HCT116 (cell line): ENCODE measurements around the gene MACC1.

Experiments used
- CBX3 ChIP-seq: IDR thresholded peaks from 2 replicates; pipeline ENCODE4 v1.6.1; 2012; ENCODE audit warnings: low read depth
- CTCF ChIP-seq, 3 experiments: fragments of 200-600 bp in 1 of 3; sonication (generic) in 1 of 3; IDR thresholded peaks in 2 of 3; conservative IDR thresholded peaks in 1 of 3; 2 replicates each; pipeline ENCODE4 v1.5.1; 2012 to 2017; ENCODE audit warnings: low read depth in 2 of 3, low read length in 2 of 3, antibody characterized with exemption in 1 of 3, borderline replicate concordance in 1 of 3, control low read depth in 1 of 3, mild to moderate bottlenecking in 1 of 3, mixed read lengths in 1 of 3, mixed run types in 1 of 3, moderate library complexity in 1 of 3; ENCODE audit not compliant: insufficient read depth in 1 of 3
- EZH2 ChIP-seq: fragments of 200-600 bp; sonication (generic); IDR thresholded peaks from 2 replicates; pipeline ENCODE4 v1.6.1; 2017; ENCODE audit warnings: antibody characterized with exemption, mixed run types
- EZH2phosphoT487 ChIP-seq: fragments of 200-600 bp; IDR thresholded peaks from 2 replicates; pipeline ENCODE4 v1.6.1; 2018; ENCODE audit warnings: antibody characterized with exemption, borderline replicate concordance
- FOSL1 ChIP-seq: IDR thresholded peaks from 2 replicates; pipeline ENCODE4 v1.6.1; 2012; ENCODE audit warnings: low read depth
- MAX ChIP-seq: IDR thresholded peaks from 2 replicates; pipeline ENCODE4 v1.6.1; 2012
- POLR2A ChIP-seq: IDR thresholded peaks from 2 replicates; pipeline ENCODE4 v1.7.0; 2011; ENCODE audit warnings: borderline replicate concordance; ENCODE audit not compliant: insufficient read depth, insufficient read length; ENCODE audit errors: extremely low read depth
- POLR2AphosphoS5 ChIP-seq: IDR thresholded peaks from 2 replicates; pipeline ENCODE4 v1.6.1; 2011; ENCODE audit warnings: mild to moderate bottlenecking, low read depth, low read length, moderate library complexity
- REST ChIP-seq: IDR thresholded peaks from 2 replicates; pipeline ENCODE4 v1.6.1; 2012; ENCODE audit warnings: low read depth
- SP1 ChIP-seq: IDR thresholded peaks from 2 replicates; pipeline ENCODE4 v1.6.1; 2012; ENCODE audit warnings: low read depth
- TCF7L2 ChIP-seq: IDR thresholded peaks from 2 replicates; pipeline ENCODE4 v1.7.0; 2011; ENCODE audit warnings: borderline replicate concordance, inconsistent platforms; ENCODE audit not compliant: insufficient read depth, insufficient read length; ENCODE audit errors: extremely low read depth
- YY1 ChIP-seq: IDR thresholded peaks from 2 replicates; pipeline ENCODE4 v1.6.1; 2011; ENCODE audit warnings: low read length, low read depth, moderate library complexity, mild to moderate bottlenecking; ENCODE audit not compliant: insufficient replicate concordance; ENCODE audit errors: extremely low read depth

- TF ChIP-seq FOSL1 (no peak), EZH2 (no peak), YY1 (no peak), CTCF (IDR thresholded peaks at IDR 0.05 in 2 of 3, conservative IDR thresholded peaks at IDR 0.05 in 1 of 3; ENCODE audit: borderline replicate concordance in 1 of 3, insufficient read depth in 1 of 3, low read depth in 2 of 3, low read length in 2 of 3) (no peak), MAX (no peak), TCF7L2 (no peak), POLR2A (no peak), EZH2phosphoT487 (no peak), SP1 (no peak), POLR2AphosphoS5 (no peak), CBX3 (no peak), REST (no peak)
These were observed 13.9 kb downstream of the MACC1 start for GRCh38 chr7:20203316-20203715.
